Measurements from ENCODE around the gene ITGAD.

GRCh38 chr16:31421587-31421986 lies 28.5 kb downstream of the ITGAD start:
- TF ChIP-seq NFIC (IDR thresholded peaks at IDR 0.05; ENCODE audit: borderline replicate concordance): no peak
- no peak for TF ChIP-seq RFX5 (IDR thresholded peaks at IDR 0.05; ENCODE audit: low read length)
- TF ChIP-seq FOXJ3 (CRISPR knock-in tag; IDR thresholded peaks at IDR 0.05): no peak
- TF ChIP-seq CTCF (IDR thresholded peaks at IDR 0.05): no peak
- TF ChIP-seq JUND (IDR thresholded peaks at IDR 0.05): no peak

All from SK-N-SH (cell line).